CD14-positive monocyte (primary cell): Measurements from ENCODE around the gene MAP6D1. TPM values are rescaled to one million over a fixed set of nuclear protein-coding genes. Genes with fewer than 3 reads are reported as not detected.

Experiments used
- DNase-seq, 3 donors: peaks; one replicate each; pipeline ENCODE4 v3.0.0-alpha.2; 2011 to 2022
- H2AFZ ChIP-seq: 2 replicates; pipeline ENCODE4 v1.6.0; 2012; ENCODE audit warnings: mild to moderate bottlenecking, low read depth, low read length, inconsistent platforms; ENCODE audit not compliant: insufficient read depth, poor library complexity, severe bottlenecking
- H3K27ac ChIP-seq, 2 donors: 1 replicate in 1 of 2; 2 replicates in 1 of 2; pipeline ENCODE4 v1.5.1; 2012 to 2013; ENCODE audit warnings: low read length in 2 of 2, control low read depth in 1 of 2, inconsistent platforms in 1 of 2, low read depth in 1 of 2, mild to moderate bottlenecking in 1 of 2
- H3K27me3 ChIP-seq, 2 donors: one replicate each; pipeline versions ENCODE4 v1.6.0 to v1.6.1; 2011 to 2013; ENCODE audit warnings: low read length in 2 of 2; ENCODE audit not compliant: control insufficient read depth in 2 of 2, insufficient read depth in 2 of 2
- H3K36me3 ChIP-seq, 2 donors: replicated peaks in 1 of 2; 1 replicate in 1 of 2; 2 replicates in 1 of 2; pipeline versions ENCODE4 v1.5.1 to v1.6.1; 2012 to 2013; ENCODE audit warnings: low read length in 2 of 2, control low read depth in 1 of 2, inconsistent platforms in 1 of 2, mild to moderate bottlenecking in 1 of 2; ENCODE audit not compliant: insufficient read depth in 2 of 2, control insufficient read depth in 1 of 2
- H3K4me1 ChIP-seq, 2 donors: 1 replicate in 1 of 2; 2 replicates in 1 of 2; pipeline versions ENCODE4 v1.5.1 to v1.6.1; 2012 to 2013; ENCODE audit warnings: low read length in 2 of 2, control low read depth in 1 of 2, inconsistent platforms in 1 of 2, mild to moderate bottlenecking in 1 of 2, moderate library complexity in 1 of 2; ENCODE audit not compliant: insufficient read depth in 2 of 2, control insufficient read depth in 1 of 2
- H3K4me2 ChIP-seq: replicated peaks from 2 replicates; pipeline ENCODE3; 2012; ENCODE audit warnings: low read length, moderate library complexity, mild to moderate bottlenecking; ENCODE audit not compliant: poor library complexity, severe bottlenecking; ENCODE audit errors: extremely low read depth
- H3K4me3 ChIP-seq, 3 experiments: fragments of 200-600 bp in 1 of 3; sonication (generic) in 1 of 3; replicated peaks in 1 of 3; 1 replicate in 2 of 3; 2 replicates in 1 of 3; pipeline ENCODE4 v1.5.1; 2011 to 2013; ENCODE audit warnings: low read length in 3 of 3, mild to moderate bottlenecking in 3 of 3, control low read depth in 2 of 3, low read depth in 2 of 3, inconsistent platforms in 1 of 3, moderate library complexity in 1 of 3
- H3K79me2 ChIP-seq: 2 replicates; pipeline ENCODE4 v1.6.0; 2012; ENCODE audit warnings: mild to moderate bottlenecking, control low read depth, inconsistent platforms, low read length, moderate library complexity; ENCODE audit not compliant: insufficient read depth
- H3K9ac ChIP-seq: 2 replicates; pipeline ENCODE4 v1.6.0; 2017; ENCODE audit warnings: low read length, mild to moderate bottlenecking; ENCODE audit not compliant: insufficient read depth, poor library complexity, severe bottlenecking
- H3K9me3 ChIP-seq, 2 donors: replicated peaks in 1 of 2; 1 replicate in 1 of 2; 2 replicates in 1 of 2; pipeline versions ENCODE4 v1.5.1 to v1.6.1; 2012 to 2013; ENCODE audit warnings: low read length in 2 of 2, control low read depth in 1 of 2; ENCODE audit not compliant: control insufficient read depth in 1 of 2, insufficient read depth in 1 of 2
- H4K20me1 ChIP-seq: 2 replicates; pipeline ENCODE4 v1.6.0; 2012; ENCODE audit warnings: mild to moderate bottlenecking, low read length, control low read depth, moderate library complexity; ENCODE audit not compliant: insufficient read depth
- H3K27ac Mint-ChIP-seq, 7 donors: one replicate each; pipeline ENCODE4 v1.8.0; 2020; ENCODE audit warnings: mild to moderate bottlenecking in 7 of 7, mixed read lengths in 7 of 7, moderate library complexity in 6 of 7, inconsistent platforms in 2 of 7
- H3K27me3 Mint-ChIP-seq, 3 donors: one replicate each; pipeline ENCODE4 v1.8.0; 2021 to 2022; ENCODE audit warnings: low read depth in 3 of 3, mild to moderate bottlenecking in 3 of 3, mixed read lengths in 3 of 3, moderate library complexity in 3 of 3, inconsistent platforms in 1 of 3
- H3K36me3 Mint-ChIP-seq, 2 donors: one replicate each; pipeline ENCODE4 v1.8.0; 2020; ENCODE audit warnings: mixed read lengths in 2 of 2, inconsistent platforms in 1 of 2, mild to moderate bottlenecking in 1 of 2
- H3K4me1 Mint-ChIP-seq: one replicate; pipeline ENCODE4 v1.8.0; 2020; ENCODE audit warnings: mild to moderate bottlenecking, mixed read lengths
- H3K4me3 Mint-ChIP-seq, 2 donors: one replicate each; pipeline ENCODE4 v1.8.0; 2020; ENCODE audit warnings: mild to moderate bottlenecking in 2 of 2, mixed read lengths in 2 of 2, moderate library complexity in 1 of 2
- H3K9me3 Mint-ChIP-seq, 7 donors: one replicate each; pipeline ENCODE4 v1.8.0; 2020 to 2022; ENCODE audit warnings: mixed read lengths in 7 of 7, mild to moderate bottlenecking in 6 of 7, moderate library complexity in 6 of 7, inconsistent platforms in 2 of 7
- WGBS: methylation state at CpG from one replicate; pipeline ENCODE4 v1.1.5; 2013; ENCODE audit warnings: missing lambda C conversion rate; ENCODE audit not compliant: insufficient coverage; 5-methylcytosine and 5-hydroxymethylcytosine counted together
- intact Hi-C, 2 donors: fragments of 100-400 bp; cut with micrococcal nuclease; formaldehyde crosslinking; loops; one replicate each; pipeline versions ENCODE4 v1.15.0 to v1.15.1; 2023
- polyA plus RNA-seq, 3 donors: library from polyadenylated mRNA; depleted of rRNA in 1 of 3; unstranded in 2 of 3; stranded (reverse) in 1 of 3; fragments of 300-500 nt in 2 of 3; fragments of >200 nt in 1 of 3; fragmentation: Illumina TruSeq in 2 of 3; gene quantifications; 1 replicate in 2 of 3; 2 replicates in 1 of 3; pipeline ENCODE4 v1.2.3, GENCODE V29; 2012 to 2021
- TF ChIP-seq, protein P1 (sequence below): fragments of 200-600 bp; IDR thresholded peaks from one replicate; pipeline ENCODE4 v1.8.0; 2022; ENCODE audit warnings: antibody characterized with exemption, mild to moderate bottlenecking

Gene MAP6D1
- polyA plus RNA-seq, 3 donors = 0.18 to 0.35 TPM; not detected in 1

DNA sequence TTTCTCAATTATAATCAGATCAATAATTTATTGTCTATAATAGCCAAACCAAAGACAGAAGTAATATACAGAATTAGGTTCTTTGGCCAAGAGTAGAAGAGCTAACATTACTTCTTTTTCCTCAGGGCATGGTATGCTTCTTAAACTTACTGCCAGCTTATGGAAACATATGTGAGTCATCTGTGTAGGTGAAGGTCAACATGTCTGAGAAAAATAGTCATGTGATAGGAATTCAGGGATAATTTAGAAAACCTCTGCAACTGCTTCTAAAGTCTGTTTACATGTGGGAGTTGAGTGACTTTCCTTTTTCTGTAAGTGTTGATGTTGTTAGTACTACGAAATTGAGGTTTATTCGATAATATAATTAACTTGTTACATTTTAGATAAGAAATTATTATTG is 19.2 kb upstream of the MAP6D1 start:
- Histone ChIP-seq H2AFZ (no peak overlapping the region), H4K20me1 (peaks cover 55% of the 10 kb centered on the region), H3K4me1 (no peaks in the 10 kb centered on the region), H3K79me2 (peaks cover 17% of the 10 kb centered on the region), H3K4me2 (no peak overlapping the region), H3K4me3 (no peak overlapping the region), H3K27me3 (no peaks in the 10 kb centered on the region), H3K9me3 (no peaks in the 10 kb centered on the region), H3K36me3 (peaks cover 84 to 98% of the 10 kb centered on the region in 2 donors), H3K27ac (no peak overlapping the region), H3K9ac (no peak overlapping the region)
- WGBS = no CpG with 5 or more reads among the region's 2 CpGs
- H3K4me3 Mint-ChIP-seq = no peak overlapping the region
- intact Hi-C loops = no loop called here
- no peak for DNase-seq
- no peak overlapping the region for H3K27ac Mint-ChIP-seq
- TF ChIP-seq, protein P1, sequence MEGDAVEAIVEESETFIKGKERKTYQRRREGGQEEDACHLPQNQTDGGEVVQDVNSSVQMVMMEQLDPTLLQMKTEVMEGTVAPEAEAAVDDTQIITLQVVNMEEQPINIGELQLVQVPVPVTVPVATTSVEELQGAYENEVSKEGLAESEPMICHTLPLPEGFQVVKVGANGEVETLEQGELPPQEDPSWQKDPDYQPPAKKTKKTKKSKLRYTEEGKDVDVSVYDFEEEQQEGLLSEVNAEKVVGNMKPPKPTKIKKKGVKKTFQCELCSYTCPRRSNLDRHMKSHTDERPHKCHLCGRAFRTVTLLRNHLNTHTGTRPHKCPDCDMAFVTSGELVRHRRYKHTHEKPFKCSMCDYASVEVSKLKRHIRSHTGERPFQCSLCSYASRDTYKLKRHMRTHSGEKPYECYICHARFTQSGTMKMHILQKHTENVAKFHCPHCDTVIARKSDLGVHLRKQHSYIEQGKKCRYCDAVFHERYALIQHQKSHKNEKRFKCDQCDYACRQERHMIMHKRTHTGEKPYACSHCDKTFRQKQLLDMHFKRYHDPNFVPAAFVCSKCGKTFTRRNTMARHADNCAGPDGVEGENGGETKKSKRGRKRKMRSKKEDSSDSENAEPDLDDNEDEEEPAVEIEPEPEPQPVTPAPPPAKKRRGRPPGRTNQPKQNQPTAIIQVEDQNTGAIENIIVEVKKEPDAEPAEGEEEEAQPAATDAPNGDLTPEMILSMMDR = no peak
- H3K36me3 Mint-ChIP-seq = peaks cover 62 to 88% of the 10 kb centered on the region in 2 donors
- no peaks in the 10 kb centered on the region for H3K9me3 Mint-ChIP-seq
- H3K27me3 Mint-ChIP-seq = peaks cover 0 to 1% (median 0%) of the 10 kb centered on the region in 3 donors
- peaks cover 6% of the 10 kb centered on the region for H3K4me1 Mint-ChIP-seq

- Histone ChIP-seq H3K9ac (no peak overlapping the region), H3K9me3 (no peaks in the 10 kb centered on the region), H3K79me2 (no peaks in the 10 kb centered on the region), H3K4me2 (no peak overlapping the region), H3K27ac (no peak overlapping the region), H2AFZ (no peak overlapping the region), H4K20me1 (peaks cover 44% of the 10 kb centered on the region), H3K36me3 (peaks cover 80 to 95% of the 10 kb centered on the region in 2 donors), H3K4me1 (no peaks in the 10 kb centered on the region), H3K27me3 (no peaks in the 10 kb centered on the region), H3K4me3 (no peak overlapping the region)
- Mint-ChIP-seq H3K27me3 (no peaks in the 10 kb centered on the region), H3K4me1 (no peaks in the 10 kb centered on the region), H3K9me3 (no peaks in the 10 kb centered on the region), H3K36me3 (peaks cover 60 to 86% of the 10 kb centered on the region in 2 donors), H3K27ac (peak overlapping the region in 2 of 7 donors; percentile 30 to 60), H3K4me3 (no peak overlapping the region)
- DNase-seq = no peak
- TF ChIP-seq, protein P1 = no peak
- intact Hi-C loops = no loop called here
- no CpG with 5 or more reads among the region's 4 CpGs for WGBS
Measured at GRCh38 chr3:183839751-183840150, 14.4 kb upstream of the MAP6D1 start.
